Karpas-422 (cell line): ENCODE data around the gene ZNF334. TPM values are rescaled to one million over a fixed set of nuclear protein-coding genes. Genes with fewer than 3 reads are reported as not detected.

ENCODE experiments used
- DNase-seq: peaks from one replicate; pipeline ENCODE4 v3.0.0-alpha.2; 2015
- H2AFZ ChIP-seq: fragments of 200-600 bp; sonication (generic); 2 replicates; pipeline ENCODE4 v1.6.1; 2014; ENCODE audit warnings: antibody characterized with exemption, low read length, mixed read lengths
- H3K27ac ChIP-seq: fragments of 200-600 bp; sonication (generic); 2 replicates; pipeline ENCODE4 v1.5.1; 2014; ENCODE audit warnings: mild to moderate bottlenecking, low read length, moderate library complexity
- H3K27me3 ChIP-seq: fragments of 200-600 bp; sonication (generic); 2 replicates; pipeline ENCODE4 v1.6.1; 2014; ENCODE audit warnings: low read length, mixed read lengths
- H3K36me3 ChIP-seq: fragments of 200-600 bp; sonication (generic); 2 replicates; pipeline ENCODE4 v1.6.1; 2014; ENCODE audit warnings: low read length, mixed read lengths; ENCODE audit not compliant: insufficient read depth
- H3K4me1 ChIP-seq: fragments of 200-600 bp; sonication (generic); 2 replicates; pipeline ENCODE4 v1.6.1; 2014; ENCODE audit warnings: mild to moderate bottlenecking, low read length, mixed read lengths
- H3K4me2 ChIP-seq: fragments of 200-600 bp; sonication (generic); 2 replicates; pipeline ENCODE4 v1.6.1; 2014; ENCODE audit warnings: low read length, low read depth, mild to moderate bottlenecking; ENCODE audit not compliant: poor library complexity, severe bottlenecking
- H3K4me3 ChIP-seq: fragments of 200-600 bp; sonication (generic); 2 replicates; pipeline ENCODE4 v1.5.1; 2014; ENCODE audit warnings: mild to moderate bottlenecking, antibody characterized with exemption, low read length, mixed read lengths
- H3K79me2 ChIP-seq: fragments of 200-600 bp; sonication (generic); 2 replicates; pipeline ENCODE4 v1.6.1; 2014; ENCODE audit warnings: mild to moderate bottlenecking, low read length, mixed read lengths
- H3K9ac ChIP-seq: fragments of 200-600 bp; sonication (generic); 2 replicates; pipeline ENCODE4 v1.6.0; 2014; ENCODE audit warnings: low read length
- H3K9me2 ChIP-seq: fragments of 200-600 bp; sonication (generic), shearing (Covaris generic); replicated peaks from 2 replicates; pipeline ENCODE4 v1.6.0; 2014; ENCODE audit warnings: mild to moderate bottlenecking, low read length, moderate library complexity; ENCODE audit not compliant: insufficient read depth
- H3K9me3 ChIP-seq: fragments of 300-700, 200-600 bp; sonication (generic); 2 replicates; pipeline ENCODE4 v1.6.1; 2014; ENCODE audit warnings: low read length, mixed read lengths
- H4K20me1 ChIP-seq: fragments of 200-600 bp; sonication (generic); 2 replicates; pipeline ENCODE4 v1.6.1; 2014; ENCODE audit warnings: mild to moderate bottlenecking, antibody characterized with exemption, low read length, low read depth; ENCODE audit not compliant: insufficient read depth
- total RNA-seq: library from RNA; depleted of rRNA; stranded (reverse); fragments of >200 nt; shearing (Covaris generic); gene quantifications from 2 replicates; pipeline ENCODE4 v1.2.3, GENCODE V29; 2014; ENCODE audit warnings: low replicate concordance

Gene ZNF334
- total RNA-seq, 1 experiment from 2014 or later, result not detected

GRCh38 chr20:46487628-46488027, 25.7 kb downstream of the ZNF334 start:
- H3K79me2 ChIP-seq, result no peaks in the 10 kb centered on the region

GRCh38 chr20:46485431-46485830, 27.9 kb downstream of the ZNF334 start:
- Histone ChIP-seq H3K9me2 (no peaks in the 10 kb centered on the region), H3K27me3 (no peaks in the 10 kb centered on the region), H3K9ac (no peak overlapping the region), H3K4me2 (no peak overlapping the region), H4K20me1 (no peaks in the 10 kb centered on the region), H3K36me3 (no peaks in the 10 kb centered on the region), H3K79me2 (no peaks in the 10 kb centered on the region), H3K4me3 (no peak overlapping the region), H3K27ac (no peak overlapping the region), H3K9me3 (no peaks in the 10 kb centered on the region), H3K4me1 (peaks cover 9% of the 10 kb centered on the region), H2AFZ (no peak overlapping the region)
- DNase-seq, result no peak

More at GRCh38 chr20:46487628-46488027, 25.7 kb downstream of the ZNF334 start:
- peaks cover 9% of the 10 kb centered on the region for H3K4me1 ChIP-seq
- H2AFZ ChIP-seq, result no peak overlapping the region
- H3K27me3 ChIP-seq, result no peaks in the 10 kb centered on the region
- no peaks in the 10 kb centered on the region for H3K9me2 ChIP-seq
- no peak overlapping the region for H3K27ac ChIP-seq
- DNase-seq, result no peak
- no peaks in the 10 kb centered on the region for H4K20me1 ChIP-seq
- no peaks in the 10 kb centered on the region for H3K36me3 ChIP-seq
- no peak overlapping the region for H3K4me2 ChIP-seq
- no peaks in the 10 kb centered on the region for H3K9me3 ChIP-seq
- H3K9ac ChIP-seq, result no peak overlapping the region
- no peak overlapping the region for H3K4me3 ChIP-seq

DNA sequence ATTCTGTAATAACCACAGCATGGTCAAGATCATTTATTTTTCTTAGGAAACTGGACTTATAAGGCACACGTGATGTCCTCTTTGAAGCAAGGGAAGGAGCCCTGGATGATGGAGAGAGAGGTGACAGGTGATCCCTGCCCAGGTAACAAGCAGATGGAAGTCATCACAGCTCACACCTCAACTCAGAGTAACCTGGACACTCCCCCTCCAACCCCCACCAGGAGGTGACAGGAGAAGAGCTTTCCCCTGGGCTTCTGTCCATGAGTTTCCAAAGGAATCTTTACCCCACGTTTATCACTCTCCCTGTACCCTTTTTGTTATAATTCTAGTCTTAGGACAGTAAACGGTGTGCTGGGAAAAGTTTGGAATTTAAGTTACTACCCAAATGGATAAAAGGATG, 28.4 kb downstream of the ZNF334 start:
- Histone ChIP-seq H3K79me2 (no peaks in the 10 kb centered on the region), H3K4me1 (peaks cover 9% of the 10 kb centered on the region), H3K9me2 (no peaks in the 10 kb centered on the region), H4K20me1 (no peaks in the 10 kb centered on the region), H2AFZ (no peak overlapping the region), H3K36me3 (no peaks in the 10 kb centered on the region), H3K4me3 (no peak overlapping the region), H3K9ac (no peak overlapping the region), H3K27me3 (no peaks in the 10 kb centered on the region), H3K27ac (no peak overlapping the region), H3K9me3 (no peaks in the 10 kb centered on the region), H3K4me2 (no peak overlapping the region)
- no peak for DNase-seq

GRCh38 chr20:46483879-46484278, 29.5 kb downstream of the ZNF334 start:
- Histone ChIP-seq H3K36me3 (no peaks in the 10 kb centered on the region), H3K9me2 (no peaks in the 10 kb centered on the region), H3K4me3 (no peak overlapping the region), H4K20me1 (no peaks in the 10 kb centered on the region), H3K27ac (no peak overlapping the region), H3K9me3 (no peaks in the 10 kb centered on the region), H3K4me1 (peaks cover 9% of the 10 kb centered on the region), H3K9ac (no peak overlapping the region), H3K27me3 (no peaks in the 10 kb centered on the region), H3K4me2 (no peak overlapping the region), H3K79me2 (no peaks in the 10 kb centered on the region), H2AFZ (no peak overlapping the region)
- DNase-seq, result no peak

GRCh38 chr20:46482864-46483263, 30.5 kb downstream of the ZNF334 start:
- no peaks in the 10 kb centered on the region for H3K79me2 ChIP-seq
- H3K9ac ChIP-seq, result no peak overlapping the region
- H3K4me2 ChIP-seq, result no peak overlapping the region
- H3K27me3 ChIP-seq, result no peaks in the 10 kb centered on the region
- H3K9me3 ChIP-seq, result no peaks in the 10 kb centered on the region
- no peak overlapping the region for H3K27ac ChIP-seq
- no peaks in the 10 kb centered on the region for H4K20me1 ChIP-seq
- H3K9me2 ChIP-seq, result no peaks in the 10 kb centered on the region
- no peak for DNase-seq
- H2AFZ ChIP-seq, result no peak overlapping the region
- peaks cover 9% of the 10 kb centered on the region for H3K4me1 ChIP-seq
- H3K36me3 ChIP-seq, result no peaks in the 10 kb centered on the region
- no peak overlapping the region for H3K4me3 ChIP-seq

GRCh38 chr20:46477640-46478039, 35.7 kb downstream of the ZNF334 start:
- no peaks in the 10 kb centered on the region for H3K4me1 ChIP-seq
- H3K4me3 ChIP-seq, result no peak overlapping the region
- H3K9me3 ChIP-seq, result no peaks in the 10 kb centered on the region
- H2AFZ ChIP-seq, result no peak overlapping the region
- H3K4me2 ChIP-seq, result no peak overlapping the region
- no peak overlapping the region for H3K9ac ChIP-seq
- no peaks in the 10 kb centered on the region for H3K27me3 ChIP-seq
- no peaks in the 10 kb centered on the region for H3K36me3 ChIP-seq
- no peak overlapping the region for H3K27ac ChIP-seq
- H3K9me2 ChIP-seq, result no peaks in the 10 kb centered on the region
- no peaks in the 10 kb centered on the region for H3K79me2 ChIP-seq
- no peaks in the 10 kb centered on the region for H4K20me1 ChIP-seq
- no peak for DNase-seq

GRCh38 chr20:46477225-46477624, 36.1 kb downstream of the ZNF334 start:
- Histone ChIP-seq H3K27ac (no peak overlapping the region), H3K9me3 (no peaks in the 10 kb centered on the region), H2AFZ (no peak overlapping the region), H4K20me1 (no peaks in the 10 kb centered on the region), H3K4me2 (no peak overlapping the region), H3K9ac (no peak overlapping the region), H3K9me2 (no peaks in the 10 kb centered on the region), H3K36me3 (no peaks in the 10 kb centered on the region), H3K27me3 (no peaks in the 10 kb centered on the region), H3K79me2 (no peaks in the 10 kb centered on the region), H3K4me1 (no peaks in the 10 kb centered on the region), H3K4me3 (no peak overlapping the region)
- no peak for DNase-seq

- no peaks in the 10 kb centered on the region for H4K20me1 ChIP-seq
- H3K9me2 ChIP-seq, result no peaks in the 10 kb centered on the region
- H3K27me3 ChIP-seq, result no peaks in the 10 kb centered on the region
- no peaks in the 10 kb centered on the region for H3K79me2 ChIP-seq
- no peak overlapping the region for H3K27ac ChIP-seq
- no peaks in the 10 kb centered on the region for H3K4me1 ChIP-seq
- no peak overlapping the region for H3K4me2 ChIP-seq
- H2AFZ ChIP-seq, result no peak overlapping the region
- no peaks in the 10 kb centered on the region for H3K9me3 ChIP-seq
- H3K4me3 ChIP-seq, result no peak overlapping the region
- no peak overlapping the region for H3K9ac ChIP-seq
- H3K36me3 ChIP-seq, result no peaks in the 10 kb centered on the region
- DNase-seq, result no peak
Observed at GRCh38 chr20:46468508-46468907, 44.9 kb downstream of the ZNF334 start.

DNA sequence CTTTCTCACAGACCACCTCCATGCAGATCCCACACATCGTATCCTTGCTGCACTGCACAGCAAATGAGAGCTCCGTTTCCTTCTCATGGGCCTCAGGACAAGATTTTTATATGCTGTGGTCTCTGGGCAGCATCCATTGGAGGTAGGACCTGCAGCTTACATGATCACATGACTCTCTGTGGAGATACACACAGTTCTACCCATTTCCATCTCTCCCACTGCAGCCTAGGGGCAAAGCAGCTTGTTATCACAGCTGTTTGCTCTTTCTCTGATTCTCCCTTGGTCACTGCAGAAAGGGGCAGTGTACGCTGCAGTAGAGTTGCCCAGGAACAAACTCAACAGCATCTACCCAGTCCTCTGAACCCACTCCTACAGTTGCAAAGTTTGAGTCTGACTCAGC, 48.9 kb downstream of the ZNF334 start:
- Histone ChIP-seq H3K9me2 (no peaks in the 10 kb centered on the region), H3K4me1 (no peaks in the 10 kb centered on the region), H3K9ac (no peak overlapping the region), H3K9me3 (no peaks in the 10 kb centered on the region), H3K36me3 (no peaks in the 10 kb centered on the region), H3K79me2 (no peaks in the 10 kb centered on the region), H3K4me2 (no peak overlapping the region), H4K20me1 (no peaks in the 10 kb centered on the region), H3K27me3 (no peaks in the 10 kb centered on the region), H3K4me3 (no peak overlapping the region), H2AFZ (no peak overlapping the region), H3K27ac (no peak overlapping the region)
- no peak for DNase-seq
